DOHH2 (cell line): ENCODE results near the gene MGAT4D.

Source experiments
- H3F3A ChIP-seq: fragments of 200-600 bp; sonication (generic), shearing (Covaris generic); 2 replicates; pipeline ENCODE4 v1.6.0; 2016; ENCODE audit warnings: antibody characterized with exemption, mild to moderate bottlenecking; ENCODE audit not compliant: control insufficient read depth, insufficient read depth
- H3K27ac ChIP-seq: fragments of 200-600 bp; sonication (generic); 2 replicates; pipeline ENCODE4 v1.5.1; 2014; ENCODE audit warnings: low read depth, mild to moderate bottlenecking, low read length, moderate library complexity
- H3K27me3 ChIP-seq: fragments of 200-600 bp; sonication (generic); 2 replicates; pipeline ENCODE4 v1.6.1; 2014; ENCODE audit warnings: mild to moderate bottlenecking, low read length, mixed read lengths; ENCODE audit not compliant: control insufficient read depth
- H3K36me3 ChIP-seq: fragments of 200-600 bp; sonication (generic); 2 replicates; pipeline ENCODE4 v1.6.1; 2014; ENCODE audit warnings: mild to moderate bottlenecking, low read length, moderate library complexity, mixed read lengths; ENCODE audit not compliant: control insufficient read depth
- H3K4me1 ChIP-seq: fragments of 200-600 bp; sonication (generic); 2 replicates; pipeline ENCODE4 v1.6.1; 2014; ENCODE audit warnings: mild to moderate bottlenecking, low read length, mixed read lengths; ENCODE audit not compliant: control insufficient read depth
- H3K4me2 ChIP-seq: fragments of 200-600 bp; sonication (generic); 2 replicates; pipeline ENCODE4 v1.6.0; 2014; ENCODE audit warnings: mild to moderate bottlenecking, low read length, moderate library complexity
- H3K4me3 ChIP-seq: fragments of 200-600 bp; sonication (generic); 2 replicates; pipeline ENCODE4 v1.5.1; 2014; ENCODE audit warnings: mild to moderate bottlenecking, low read length, mixed read lengths
- H3K79me2 ChIP-seq: fragments of 200-600 bp; sonication (generic); 2 replicates; pipeline ENCODE4 v1.6.1; 2014; ENCODE audit warnings: mild to moderate bottlenecking, low read length, mixed read lengths; ENCODE audit not compliant: control insufficient read depth
- H3K9me2 ChIP-seq: fragments of 200-600 bp; sonication (generic); replicated peaks from 2 replicates; pipeline ENCODE4 v1.6.1; 2014; ENCODE audit warnings: mild to moderate bottlenecking, low read length, mixed read lengths; ENCODE audit not compliant: control insufficient read depth
- H3K9me3 ChIP-seq: fragments of 200-600 bp; sonication (generic); 2 replicates; pipeline ENCODE4 v1.6.1; 2014; ENCODE audit warnings: antibody characterized with exemption, low read length, mixed read lengths; ENCODE audit not compliant: control insufficient read depth, insufficient read depth
- H4K20me1 ChIP-seq: fragments of 200-600 bp; sonication (generic); 2 replicates; pipeline ENCODE4 v1.6.0; 2014; ENCODE audit warnings: low read depth, mild to moderate bottlenecking, antibody characterized with exemption, low read length, moderate library complexity; ENCODE audit not compliant: control insufficient read depth, insufficient read depth
- EZH2phosphoT487 ChIP-seq: fragments of 200-600 bp; sonication (generic); IDR thresholded peaks from 2 replicates; pipeline ENCODE4 v1.6.1; 2017; ENCODE audit warnings: borderline replicate concordance, mild to moderate bottlenecking, antibody characterized with exemption, low read length, moderate library complexity, mixed read lengths
- TF ChIP-seq, protein P1 (sequence below): fragments of 200-600 bp; sonication (generic); IDR thresholded peaks from one replicate; pipeline ENCODE4 v1.5.1; 2014; ENCODE audit warnings: antibody characterized with exemption, mild to moderate bottlenecking, low read depth, low read length; ENCODE audit not compliant: poor library complexity, severe bottlenecking

MGAT4D gene

GRCh38 chr4:140466146-140466545 is 31.9 kb downstream of the MGAT4D start:
- H3K27me3 ChIP-seq: peaks cover 13% of the 10 kb centered on the region
- H3K9me2 ChIP-seq: no peaks in the 10 kb centered on the region
- no peaks in the 10 kb centered on the region for H3K79me2 ChIP-seq
- no peaks in the 10 kb centered on the region for H4K20me1 ChIP-seq
- H3K4me2 ChIP-seq: no peak overlapping the region
- no peak overlapping the region for H3K27ac ChIP-seq
- TF ChIP-seq, protein P1, sequence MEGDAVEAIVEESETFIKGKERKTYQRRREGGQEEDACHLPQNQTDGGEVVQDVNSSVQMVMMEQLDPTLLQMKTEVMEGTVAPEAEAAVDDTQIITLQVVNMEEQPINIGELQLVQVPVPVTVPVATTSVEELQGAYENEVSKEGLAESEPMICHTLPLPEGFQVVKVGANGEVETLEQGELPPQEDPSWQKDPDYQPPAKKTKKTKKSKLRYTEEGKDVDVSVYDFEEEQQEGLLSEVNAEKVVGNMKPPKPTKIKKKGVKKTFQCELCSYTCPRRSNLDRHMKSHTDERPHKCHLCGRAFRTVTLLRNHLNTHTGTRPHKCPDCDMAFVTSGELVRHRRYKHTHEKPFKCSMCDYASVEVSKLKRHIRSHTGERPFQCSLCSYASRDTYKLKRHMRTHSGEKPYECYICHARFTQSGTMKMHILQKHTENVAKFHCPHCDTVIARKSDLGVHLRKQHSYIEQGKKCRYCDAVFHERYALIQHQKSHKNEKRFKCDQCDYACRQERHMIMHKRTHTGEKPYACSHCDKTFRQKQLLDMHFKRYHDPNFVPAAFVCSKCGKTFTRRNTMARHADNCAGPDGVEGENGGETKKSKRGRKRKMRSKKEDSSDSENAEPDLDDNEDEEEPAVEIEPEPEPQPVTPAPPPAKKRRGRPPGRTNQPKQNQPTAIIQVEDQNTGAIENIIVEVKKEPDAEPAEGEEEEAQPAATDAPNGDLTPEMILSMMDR: no peak
- TF ChIP-seq EZH2phosphoT487: no peak
- no peaks in the 10 kb centered on the region for H3F3A ChIP-seq
- no peaks in the 10 kb centered on the region for H3K36me3 ChIP-seq
- H3K4me3 ChIP-seq: no peak overlapping the region
- no peaks in the 10 kb centered on the region for H3K9me3 ChIP-seq
- no peaks in the 10 kb centered on the region for H3K4me1 ChIP-seq

DNA sequence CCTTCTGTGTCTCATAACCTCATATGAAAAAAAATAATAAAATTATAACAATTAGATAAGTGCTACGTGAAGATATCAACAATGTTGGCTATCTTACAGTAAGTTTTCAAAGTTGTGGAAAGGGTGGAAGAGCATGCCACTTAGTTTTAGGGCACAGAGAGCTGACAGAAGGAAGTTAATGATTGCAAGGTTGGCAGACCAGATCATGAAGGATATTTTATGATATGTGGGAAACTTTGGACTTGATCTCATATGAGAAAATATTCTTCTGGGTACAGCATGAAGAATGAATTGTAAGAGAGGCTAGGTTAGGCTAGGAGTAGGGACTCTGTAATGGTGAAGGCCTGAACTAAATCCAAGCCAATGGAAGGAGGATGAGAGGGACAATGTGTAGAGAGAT is 34.5 kb downstream of the MGAT4D start:
- H3K27ac ChIP-seq: no peak overlapping the region
- H4K20me1 ChIP-seq: no peaks in the 10 kb centered on the region
- peaks cover 11% of the 10 kb centered on the region for H3K27me3 ChIP-seq
- no peak for TF ChIP-seq EZH2phosphoT487
- TF ChIP-seq, protein P1: no peak
- H3K4me3 ChIP-seq: no peak overlapping the region
- no peaks in the 10 kb centered on the region for H3K4me1 ChIP-seq
- no peaks in the 10 kb centered on the region for H3K9me2 ChIP-seq
- H3K36me3 ChIP-seq: no peaks in the 10 kb centered on the region
- no peaks in the 10 kb centered on the region for H3K79me2 ChIP-seq
- no peaks in the 10 kb centered on the region for H3K9me3 ChIP-seq
- no peaks in the 10 kb centered on the region for H3F3A ChIP-seq
- no peak overlapping the region for H3K4me2 ChIP-seq

DNA sequence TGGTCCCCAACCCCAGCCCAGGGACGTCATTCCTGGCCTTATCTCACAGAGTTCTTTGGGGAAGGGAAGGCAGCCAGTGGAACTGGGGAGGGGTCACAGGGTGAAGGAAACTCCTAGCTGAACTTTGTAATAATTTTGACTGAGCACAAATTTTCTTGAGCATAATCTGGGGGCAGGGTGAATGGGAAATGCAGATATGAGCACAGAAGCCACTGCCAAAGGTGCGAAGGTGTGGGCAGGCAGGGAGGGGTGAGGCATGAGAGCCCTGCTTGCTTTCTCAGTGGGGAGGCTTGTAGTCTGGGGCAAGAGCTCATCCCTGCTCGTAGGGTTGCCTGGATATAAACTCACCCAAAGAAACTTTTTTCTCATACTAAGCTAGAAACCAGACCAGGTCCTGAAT is 34.9 kb downstream of the MGAT4D start:
- no peak overlapping the region for H3K4me3 ChIP-seq
- H3K27ac ChIP-seq: no peak overlapping the region
- H4K20me1 ChIP-seq: no peaks in the 10 kb centered on the region
- H3K4me2 ChIP-seq: no peak overlapping the region
- H3F3A ChIP-seq: no peaks in the 10 kb centered on the region
- TF ChIP-seq EZH2phosphoT487: no peak
- TF ChIP-seq, protein P1: no peak
- H3K9me2 ChIP-seq: no peaks in the 10 kb centered on the region
- H3K79me2 ChIP-seq: no peaks in the 10 kb centered on the region
- no peaks in the 10 kb centered on the region for H3K4me1 ChIP-seq
- no peaks in the 10 kb centered on the region for H3K9me3 ChIP-seq
- H3K27me3 ChIP-seq: peaks cover 9% of the 10 kb centered on the region
- no peaks in the 10 kb centered on the region for H3K36me3 ChIP-seq

DNA sequence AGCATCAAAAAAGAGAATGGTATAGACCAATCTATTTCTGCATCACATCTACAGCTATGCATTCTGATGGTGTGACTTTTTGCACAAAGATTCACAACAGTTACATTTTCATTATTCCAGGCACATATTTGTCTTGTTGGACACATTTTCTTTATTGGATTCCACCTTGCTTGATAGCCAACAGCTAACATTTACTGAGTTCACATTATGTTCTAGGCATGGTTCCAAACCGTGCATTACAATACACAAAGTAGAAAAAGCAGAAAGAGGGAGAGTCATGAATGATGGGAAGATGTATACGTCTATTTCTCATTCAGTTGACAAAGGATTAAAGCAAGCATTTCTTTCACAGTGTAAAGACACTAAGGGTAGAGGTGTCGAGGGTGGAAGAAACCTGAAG is 47.7 kb downstream of the MGAT4D start:
- no peaks in the 10 kb centered on the region for H3F3A ChIP-seq
- no peaks in the 10 kb centered on the region for H3K9me2 ChIP-seq
- no peak overlapping the region for H3K4me3 ChIP-seq
- H3K27ac ChIP-seq: no peak overlapping the region
- peaks cover 14% of the 10 kb centered on the region for H3K27me3 ChIP-seq
- TF ChIP-seq, protein P1: no peak
- no peak for TF ChIP-seq EZH2phosphoT487
- no peaks in the 10 kb centered on the region for H3K36me3 ChIP-seq
- H3K9me3 ChIP-seq: no peaks in the 10 kb centered on the region
- H4K20me1 ChIP-seq: no peaks in the 10 kb centered on the region
- H3K4me2 ChIP-seq: no peak overlapping the region
- H3K4me1 ChIP-seq: no peaks in the 10 kb centered on the region
- H3K79me2 ChIP-seq: no peaks in the 10 kb centered on the region
